Spinal cord (tissue), 10 donors: Measurements from ENCODE around the gene C2CD2. TPM values are rescaled to one million over a fixed set of nuclear protein-coding genes. Genes with fewer than 3 reads are reported as not detected.

ENCODE experiments used
- DNase-seq, 6 donors: peaks; one replicate each; pipeline versions ENCODE4 v3.0.0 to v3.0.0-alpha.2; 2013 to 2015; ENCODE audit warnings: low spot score in 6 of 6, low read depth in 4 of 6
- H3K27ac ChIP-seq: one replicate; pipeline ENCODE4 v1.5.1; 2013; ENCODE audit warnings: low read depth, low read length, control low read depth
- H3K27me3 ChIP-seq: one replicate; pipeline ENCODE4 v1.6.1; 2013; ENCODE audit warnings: low read length; ENCODE audit not compliant: control insufficient read depth, insufficient read depth
- H3K36me3 ChIP-seq: one replicate; pipeline ENCODE4 v1.6.1; 2013; ENCODE audit warnings: low read length; ENCODE audit not compliant: control insufficient read depth, insufficient read depth
- H3K4me1 ChIP-seq: one replicate; pipeline ENCODE4 v1.6.1; 2013; ENCODE audit warnings: low read length; ENCODE audit not compliant: control insufficient read depth, insufficient read depth
- H3K4me3 ChIP-seq: one replicate; pipeline ENCODE4 v1.5.1; 2013; ENCODE audit warnings: low read depth, low read length, control low read depth
- H3K9me3 ChIP-seq: one replicate; pipeline ENCODE4 v1.6.1; 2013; ENCODE audit warnings: low read length; ENCODE audit not compliant: control insufficient read depth, insufficient read depth
- WGBS: methylation state at CpG from one replicate; pipeline ENCODE4 v1.1.5; 2013; ENCODE audit warnings: missing lambda C conversion rate; ENCODE audit not compliant: insufficient coverage; 5-methylcytosine and 5-hydroxymethylcytosine counted together
- polyA plus RNA-seq, 2 donors: library from polyadenylated mRNA; unstranded; fragments of 120-200 nt; gene quantifications; one replicate each; pipeline ENCODE4 v1.2.1, GENCODE V29; 2013; ENCODE audit not compliant: insufficient read length in 2 of 2
- total RNA-seq, 2 donors: library from RNA; depleted of rRNA in 1 of 2; stranded (reverse); fragments of 120-200 nt in 1 of 2; fragments of >200 nt in 1 of 2; gene quantifications; one replicate each; pipeline versions ENCODE4 v1.2.3 to v1.2.4, GENCODE V29; 2013 to 2014
- donor health status: healthy.

The C2CD2 gene
- total and polyA plus RNA-seq, 4 donors: 19.1 to 27.8 (median 21.3) TPM

GRCh38 chr21:41877901-41878830, 75.7 kb downstream of the C2CD2 start:
- no peaks in the 10 kb centered on the region for H3K9me3 ChIP-seq
- DNase-seq: peak in 4 of 6 donors; percentile 23 to 78 (median 48)
- WGBS: 1% methylated on average over 43 of the region's 48 CpGs
- H3K4me3 ChIP-seq: peak overlapping the region; percentile 72
- no peak overlapping the region for H3K27ac ChIP-seq
- H3K4me1 ChIP-seq: peaks cover 16% of the 10 kb centered on the region
- H3K27me3 ChIP-seq: no peaks in the 10 kb centered on the region
- H3K36me3 ChIP-seq: peaks cover 17% of the 10 kb centered on the region

GRCh38 chr21:41876928-41877652, 76.7 kb downstream of the C2CD2 start:
- 93% methylated on average over 6 of the region's 11 CpGs for WGBS

GRCh38 chr21:41876396-41876795, 77.4 kb downstream of the C2CD2 start:
- H3K27ac ChIP-seq: no peak overlapping the region
- H3K9me3 ChIP-seq: no peaks in the 10 kb centered on the region
- peaks cover 16% of the 10 kb centered on the region for H3K4me1 ChIP-seq
- 96% methylated on average over 4 of the region's 8 CpGs for WGBS
- peaks cover 19% of the 10 kb centered on the region for H3K36me3 ChIP-seq
- H3K4me3 ChIP-seq: no peak overlapping the region
- no peaks in the 10 kb centered on the region for H3K27me3 ChIP-seq
- DNase-seq: no peak

More at GRCh38 chr21:41876928-41877652, 76.7 kb downstream of the C2CD2 start:
- DNase-seq: no peak
- no peaks in the 10 kb centered on the region for H3K27me3 ChIP-seq
- peaks cover 19% of the 10 kb centered on the region for H3K36me3 ChIP-seq
- no peak overlapping the region for H3K27ac ChIP-seq
- no peak overlapping the region for H3K4me3 ChIP-seq
- H3K4me1 ChIP-seq: peaks cover 16% of the 10 kb centered on the region
- H3K9me3 ChIP-seq: no peaks in the 10 kb centered on the region

GRCh38 chr21:41875086-41875485, 78.7 kb downstream of the C2CD2 start:
- Histone ChIP-seq H3K4me1 (peaks cover 14% of the 10 kb centered on the region), H3K27me3 (no peaks in the 10 kb centered on the region), H3K9me3 (no peaks in the 10 kb centered on the region), H3K36me3 (peaks cover 19% of the 10 kb centered on the region), H3K27ac (no peak overlapping the region), H3K4me3 (no peak overlapping the region)
- WGBS: 93% methylated on average over 8 of the region's 8 CpGs
- no peak for DNase-seq

- no peak overlapping the region for H3K27ac ChIP-seq
- no peak for DNase-seq
- H3K9me3 ChIP-seq: no peaks in the 10 kb centered on the region
- peaks cover 13% of the 10 kb centered on the region for H3K4me1 ChIP-seq
- H3K36me3 ChIP-seq: peaks cover 19% of the 10 kb centered on the region
- WGBS: 77% methylated on average over 11 of the region's 11 CpGs
- no peak overlapping the region for H3K4me3 ChIP-seq
- H3K27me3 ChIP-seq: no peaks in the 10 kb centered on the region
These were observed 79.2 kb downstream of the C2CD2 start for GRCh38 chr21:41874611-41875010.

GRCh38 chr21:41873426-41873825, 80.4 kb downstream of the C2CD2 start:
- Histone ChIP-seq H3K27me3 (no peaks in the 10 kb centered on the region), H3K36me3 (peaks cover 19% of the 10 kb centered on the region), H3K9me3 (no peaks in the 10 kb centered on the region), H3K4me1 (peaks cover 13% of the 10 kb centered on the region), H3K27ac (no peak overlapping the region), H3K4me3 (no peak overlapping the region)
- 77% methylated on average over 4 of the region's 6 CpGs for WGBS
- DNase-seq: no peak

GRCh38 chr21:41873005-41873404, 80.8 kb downstream of the C2CD2 start:
- DNase-seq: no peak
- 87% methylated on average over 7 of the region's 13 CpGs for WGBS
- Histone ChIP-seq H3K9me3 (no peaks in the 10 kb centered on the region), H3K27me3 (no peaks in the 10 kb centered on the region), H3K36me3 (peaks cover 19% of the 10 kb centered on the region), H3K27ac (no peak overlapping the region), H3K4me1 (peaks cover 13% of the 10 kb centered on the region), H3K4me3 (no peak overlapping the region)

GRCh38 chr21:41871293-41872030, 82.4 kb downstream of the C2CD2 start:
- peaks cover 14% of the 10 kb centered on the region for H3K36me3 ChIP-seq
- no peak for DNase-seq
- 84% methylated on average over 13 of the region's 15 CpGs for WGBS
- no peaks in the 10 kb centered on the region for H3K27me3 ChIP-seq
- no peaks in the 10 kb centered on the region for H3K9me3 ChIP-seq
- peaks cover 3% of the 10 kb centered on the region for H3K4me1 ChIP-seq
- H3K27ac ChIP-seq: no peak overlapping the region
- no peak overlapping the region for H3K4me3 ChIP-seq

- no peaks in the 10 kb centered on the region for H3K4me1 ChIP-seq
- no peak overlapping the region for H3K27ac ChIP-seq
- H3K36me3 ChIP-seq: peaks cover 7% of the 10 kb centered on the region
- H3K27me3 ChIP-seq: no peaks in the 10 kb centered on the region
- 73% methylated on average over 9 of the region's 9 CpGs for WGBS
- no peak overlapping the region for H3K4me3 ChIP-seq
- DNase-seq: peak in 1 of 6 donors; percentile 60
- no peaks in the 10 kb centered on the region for H3K9me3 ChIP-seq
These were observed 84.0 kb downstream of the C2CD2 start for GRCh38 chr21:41869771-41870170.
